Breast epithelium (tissue), 3 donors: Measurements from ENCODE around the gene OST4.

Experiments
- CTCF ChIP-seq, 3 donors: fragments of 450-650 bp; IDR thresholded peaks; one replicate each; pipeline ENCODE4 v1.5.1; 2016 to 2017; ENCODE audit warnings: antibody characterized with exemption in 3 of 3, mild to moderate bottlenecking in 3 of 3, moderate library complexity in 3 of 3
- POLR2AphosphoS5 ChIP-seq, 3 donors: sonication (generic); formaldehyde crosslinking; IDR thresholded peaks; one replicate each; pipeline ENCODE4 v1.6.1; 2017; ENCODE audit warnings: antibody characterized with exemption in 3 of 3

GRCh38 chr2:27117995-27118524, 46.6 kb upstream of the OST4 start:
- TF ChIP-seq POLR2AphosphoS5 (IDR thresholded peaks at IDR 0.05) (no peak), CTCF (IDR thresholded peaks at IDR 0.05) (no peak)
